HTERT RPE-1 (cell line): ENCODE data around the gene CEP152.
"Not testable (repeated sequence)": the region's sequence is repeated elsewhere in the genome, so short reads cannot be mapped to it uniquely, and the experiment has no call there.

Experiments
- in situ Hi-C: fragments of 300-500 bp; cut with MboI; formaldehyde crosslinking; loops from 4 replicates; pipeline ENCODE4 v1.14.3; 2020; ENCODE audit warnings: low sequenced_read_pairs

The CEP152 gene

GRCh38 chr15:48811325-48811958 is 573 bp upstream of the CEP152 start:
- in situ Hi-C loops = no loop called here

GRCh38 chr15:48806151-48806550 is 4.7 kb downstream of the CEP152 start:
- in situ Hi-C loops = no loop called here

GRCh38 chr15:48805591-48805990 is 5.3 kb downstream of the CEP152 start:
- in situ Hi-C loops = no loop called here

GRCh38 chr15:48803877-48804276 is 7.0 kb downstream of the CEP152 start:
- in situ Hi-C loops = no loop called here

- in situ Hi-C loops = no loop called here
Observed at GRCh38 chr15:48802867-48803266, 8.0 kb downstream of the CEP152 start.

- in situ Hi-C loops = no loop called here
Observed at GRCh38 chr15:48802257-48802656, 8.6 kb downstream of the CEP152 start.

- in situ Hi-C loops = no loop called here
Observed at GRCh38 chr15:48800811-48801455, 9.9 kb downstream of the CEP152 start.

GRCh38 chr15:48800245-48800644 is 10.6 kb downstream of the CEP152 start:
- in situ Hi-C loops = no loop called here

GRCh38 chr15:48798319-48798718 is 12.6 kb downstream of the CEP152 start:
- in situ Hi-C loops = no loop called here

GRCh38 chr15:48796930-48797329 is 13.9 kb downstream of the CEP152 start:
- in situ Hi-C loops = no loop called here

- in situ Hi-C loops = no loop called here
Observed at GRCh38 chr15:48796521-48796920, 14.3 kb downstream of the CEP152 start.

- in situ Hi-C loops = no loop called here
Observed at GRCh38 chr15:48795901-48796300, 15.0 kb downstream of the CEP152 start.

- in situ Hi-C loops = no loop called here
Observed at GRCh38 chr15:48794697-48795134, 16.2 kb downstream of the CEP152 start.

- in situ Hi-C loops = no loop called here
Observed at GRCh38 chr15:48792408-48792807, 18.5 kb downstream of the CEP152 start.

- in situ Hi-C loops = not testable (repeated sequence)
Observed at GRCh38 chr15:48790466-48791115, 20.3 kb downstream of the CEP152 start.

- in situ Hi-C loops = no loop called here
Observed at GRCh38 chr15:48785712-48786111, 25.2 kb downstream of the CEP152 start.

GRCh38 chr15:48785195-48785594 is 25.7 kb downstream of the CEP152 start:
- in situ Hi-C loops = no loop called here

- in situ Hi-C loops = no loop called here
Observed at GRCh38 chr15:48784756-48785155, 26.1 kb downstream of the CEP152 start.

- in situ Hi-C loops = no loop called here
Observed at GRCh38 chr15:48782911-48783310, 28.0 kb downstream of the CEP152 start.

- in situ Hi-C loops = no loop called here
Observed at GRCh38 chr15:48781481-48782081, 29.3 kb downstream of the CEP152 start.

- in situ Hi-C loops = no loop called here
Observed at GRCh38 chr15:48781017-48781416, 29.9 kb downstream of the CEP152 start.

GRCh38 chr15:48778331-48778730 is 32.5 kb downstream of the CEP152 start:
- in situ Hi-C loops = no loop called here
